ENCODE results near the gene AK5. TPM values are rescaled to one million over a fixed set of nuclear protein-coding genes. Genes with fewer than 3 reads are reported as not detected.

AK5 gene
- total and polyA plus RNA-seq, 2 experiments from 2014 or later, result 8.8 to 12.2 TPM

DNA sequence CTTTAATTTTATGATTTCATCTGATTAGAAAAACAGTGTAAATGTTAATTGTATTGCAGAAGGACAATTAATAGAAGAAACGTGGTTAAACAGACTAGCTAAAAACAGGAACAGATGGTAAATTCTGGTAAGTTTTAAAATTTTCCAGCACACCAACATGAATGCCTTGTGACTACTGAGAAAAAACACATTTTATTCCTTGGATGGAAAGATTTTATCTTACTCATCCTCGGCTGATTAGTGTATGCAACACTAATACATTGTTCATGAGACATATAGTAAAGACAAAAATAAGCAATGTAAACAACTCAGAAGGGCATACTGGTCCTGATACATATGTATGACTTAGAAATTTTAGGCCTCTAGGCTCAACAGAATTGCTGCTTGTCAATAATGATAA lies 4.9 kb upstream of the AK5 start:
- no peak overlapping the region for H2AFZ ChIP-seq
- no peak for TF ChIP-seq JUNB (IDR thresholded peaks at IDR 0.05; ENCODE audit: unreplicated experiment)
- TF ChIP-seq, protein P1, sequence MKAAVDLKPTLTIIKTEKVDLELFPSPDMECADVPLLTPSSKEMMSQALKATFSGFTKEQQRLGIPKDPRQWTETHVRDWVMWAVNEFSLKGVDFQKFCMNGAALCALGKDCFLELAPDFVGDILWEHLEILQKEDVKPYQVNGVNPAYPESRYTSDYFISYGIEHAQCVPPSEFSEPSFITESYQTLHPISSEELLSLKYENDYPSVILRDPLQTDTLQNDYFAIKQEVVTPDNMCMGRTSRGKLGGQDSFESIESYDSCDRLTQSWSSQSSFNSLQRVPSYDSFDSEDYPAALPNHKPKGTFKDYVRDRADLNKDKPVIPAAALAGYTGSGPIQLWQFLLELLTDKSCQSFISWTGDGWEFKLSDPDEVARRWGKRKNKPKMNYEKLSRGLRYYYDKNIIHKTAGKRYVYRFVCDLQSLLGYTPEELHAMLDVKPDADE (IDR thresholded peaks at IDR 0.05), result no peak
- TF ChIP-seq NANOG (IDR thresholded peaks at IDR 0.05; ENCODE audit: borderline replicate concordance), result no peak
- TF ChIP-seq, protein P2, sequence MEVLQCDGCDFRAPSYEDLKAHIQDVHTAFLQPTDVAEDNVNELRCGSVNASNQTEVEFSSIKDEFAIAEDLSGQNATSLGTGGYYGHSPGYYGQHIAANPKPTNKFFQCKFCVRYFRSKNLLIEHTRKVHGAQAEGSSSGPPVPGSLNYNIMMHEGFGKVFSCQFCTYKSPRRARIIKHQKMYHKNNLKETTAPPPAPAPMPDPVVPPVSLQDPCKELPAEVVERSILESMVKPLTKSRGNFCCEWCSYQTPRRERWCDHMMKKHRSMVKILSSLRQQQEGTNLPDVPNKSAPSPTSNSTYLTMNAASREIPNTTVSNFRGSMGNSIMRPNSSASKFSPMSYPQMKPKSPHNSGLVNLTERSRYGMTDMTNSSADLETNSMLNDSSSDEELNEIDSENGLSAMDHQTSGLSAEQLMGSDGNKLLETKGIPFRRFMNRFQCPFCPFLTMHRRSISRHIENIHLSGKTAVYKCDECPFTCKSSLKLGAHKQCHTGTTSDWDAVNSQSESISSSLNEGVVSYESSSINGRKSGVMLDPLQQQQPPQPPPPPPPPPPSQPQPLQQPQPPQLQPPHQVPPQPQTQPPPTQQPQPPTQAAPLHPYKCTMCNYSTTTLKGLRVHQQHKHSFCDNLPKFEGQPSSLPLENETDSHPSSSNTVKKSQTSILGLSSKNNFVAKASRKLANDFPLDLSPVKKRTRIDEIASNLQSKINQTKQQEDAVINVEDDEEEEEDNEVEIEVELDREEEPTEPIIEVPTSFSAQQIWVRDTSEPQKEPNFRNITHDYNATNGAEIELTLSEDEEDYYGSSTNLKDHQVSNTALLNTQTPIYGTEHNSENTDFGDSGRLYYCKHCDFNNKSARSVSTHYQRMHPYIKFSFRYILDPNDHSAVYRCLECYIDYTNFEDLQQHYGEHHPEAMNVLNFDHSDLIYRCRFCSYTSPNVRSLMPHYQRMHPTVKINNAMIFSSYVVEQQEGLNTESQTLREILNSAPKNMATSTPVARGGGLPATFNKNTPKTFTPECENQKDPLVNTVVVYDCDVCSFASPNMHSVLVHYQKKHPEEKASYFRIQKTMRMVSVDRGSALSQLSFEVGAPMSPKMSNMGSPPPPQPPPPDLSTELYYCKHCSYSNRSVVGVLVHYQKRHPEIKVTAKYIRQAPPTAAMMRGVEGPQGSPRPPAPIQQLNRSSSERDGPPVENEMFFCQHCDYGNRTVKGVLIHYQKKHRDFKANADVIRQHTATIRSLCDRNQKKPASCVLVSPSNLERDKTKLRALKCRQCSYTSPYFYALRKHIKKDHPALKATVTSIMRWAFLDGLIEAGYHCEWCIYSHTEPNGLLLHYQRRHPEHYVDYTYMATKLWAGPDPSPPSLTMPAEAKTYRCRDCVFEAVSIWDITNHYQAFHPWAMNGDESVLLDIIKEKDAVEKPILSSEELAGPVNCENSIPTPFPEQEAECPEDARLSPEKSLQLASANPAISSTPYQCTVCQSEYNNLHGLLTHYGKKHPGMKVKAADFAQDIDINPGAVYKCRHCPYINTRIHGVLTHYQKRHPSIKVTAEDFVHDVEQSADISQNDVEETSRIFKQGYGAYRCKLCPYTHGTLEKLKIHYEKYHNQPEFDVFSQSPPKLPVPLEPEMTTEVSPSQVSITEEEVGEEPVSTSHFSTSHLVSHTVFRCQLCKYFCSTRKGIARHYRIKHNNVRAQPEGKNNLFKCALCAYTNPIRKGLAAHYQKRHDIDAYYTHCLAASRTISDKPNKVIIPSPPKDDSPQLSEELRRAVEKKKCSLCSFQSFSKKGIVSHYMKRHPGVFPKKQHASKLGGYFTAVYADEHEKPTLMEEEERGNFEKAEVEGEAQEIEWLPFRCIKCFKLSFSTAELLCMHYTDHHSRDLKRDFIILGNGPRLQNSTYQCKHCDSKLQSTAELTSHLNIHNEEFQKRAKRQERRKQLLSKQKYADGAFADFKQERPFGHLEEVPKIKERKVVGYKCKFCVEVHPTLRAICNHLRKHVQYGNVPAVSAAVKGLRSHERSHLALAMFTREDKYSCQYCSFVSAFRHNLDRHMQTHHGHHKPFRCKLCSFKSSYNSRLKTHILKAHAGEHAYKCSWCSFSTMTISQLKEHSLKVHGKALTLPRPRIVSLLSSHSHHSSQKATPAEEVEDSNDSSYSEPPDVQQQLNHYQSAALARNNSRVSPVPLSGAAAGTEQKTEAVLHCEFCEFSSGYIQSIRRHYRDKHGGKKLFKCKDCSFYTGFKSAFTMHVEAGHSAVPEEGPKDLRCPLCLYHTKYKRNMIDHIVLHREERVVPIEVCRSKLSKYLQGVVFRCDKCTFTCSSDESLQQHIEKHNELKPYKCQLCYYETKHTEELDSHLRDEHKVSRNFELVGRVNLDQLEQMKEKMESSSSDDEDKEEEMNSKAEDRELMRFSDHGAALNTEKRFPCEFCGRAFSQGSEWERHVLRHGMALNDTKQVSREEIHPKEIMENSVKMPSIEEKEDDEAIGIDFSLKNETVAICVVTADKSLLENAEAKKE (CRISPR knock-in tag; IDR thresholded peaks at IDR 0.05), result no peak
- TF ChIP-seq ZNF114 (CRISPR knock-in tag; IDR thresholded peaks at IDR 0.05), result no peak
- TF ChIP-seq, protein P3, sequence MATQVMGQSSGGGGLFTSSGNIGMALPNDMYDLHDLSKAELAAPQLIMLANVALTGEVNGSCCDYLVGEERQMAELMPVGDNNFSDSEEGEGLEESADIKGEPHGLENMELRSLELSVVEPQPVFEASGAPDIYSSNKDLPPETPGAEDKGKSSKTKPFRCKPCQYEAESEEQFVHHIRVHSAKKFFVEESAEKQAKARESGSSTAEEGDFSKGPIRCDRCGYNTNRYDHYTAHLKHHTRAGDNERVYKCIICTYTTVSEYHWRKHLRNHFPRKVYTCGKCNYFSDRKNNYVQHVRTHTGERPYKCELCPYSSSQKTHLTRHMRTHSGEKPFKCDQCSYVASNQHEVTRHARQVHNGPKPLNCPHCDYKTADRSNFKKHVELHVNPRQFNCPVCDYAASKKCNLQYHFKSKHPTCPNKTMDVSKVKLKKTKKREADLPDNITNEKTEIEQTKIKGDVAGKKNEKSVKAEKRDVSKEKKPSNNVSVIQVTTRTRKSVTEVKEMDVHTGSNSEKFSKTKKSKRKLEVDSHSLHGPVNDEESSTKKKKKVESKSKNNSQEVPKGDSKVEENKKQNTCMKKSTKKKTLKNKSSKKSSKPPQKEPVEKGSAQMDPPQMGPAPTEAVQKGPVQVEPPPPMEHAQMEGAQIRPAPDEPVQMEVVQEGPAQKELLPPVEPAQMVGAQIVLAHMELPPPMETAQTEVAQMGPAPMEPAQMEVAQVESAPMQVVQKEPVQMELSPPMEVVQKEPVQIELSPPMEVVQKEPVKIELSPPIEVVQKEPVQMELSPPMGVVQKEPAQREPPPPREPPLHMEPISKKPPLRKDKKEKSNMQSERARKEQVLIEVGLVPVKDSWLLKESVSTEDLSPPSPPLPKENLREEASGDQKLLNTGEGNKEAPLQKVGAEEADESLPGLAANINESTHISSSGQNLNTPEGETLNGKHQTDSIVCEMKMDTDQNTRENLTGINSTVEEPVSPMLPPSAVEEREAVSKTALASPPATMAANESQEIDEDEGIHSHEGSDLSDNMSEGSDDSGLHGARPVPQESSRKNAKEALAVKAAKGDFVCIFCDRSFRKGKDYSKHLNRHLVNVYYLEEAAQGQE (IDR thresholded peaks at IDR 0.05; ENCODE audit: unreplicated experiment), result no peak

More for the DNA sequence above, 4.9 kb upstream of the AK5 start:
- H3K36me3 Mint-ChIP-seq (ENCODE audit: low read depth), result no peaks in the 10 kb centered on the region
- no peak overlapping the region for H3K27ac ChIP-seq (ENCODE audit: low read depth)
- no peak overlapping the region for H3K27ac Mint-ChIP-seq
- no peaks in the 10 kb centered on the region for H4K20me1 ChIP-seq (replicated peaks; ENCODE audit: insufficient read depth)
- no peaks in the 10 kb centered on the region for H3K9me3 Mint-ChIP-seq
- H3K36me3 ChIP-seq (ENCODE audit: insufficient read depth), result no peaks in the 10 kb centered on the region
- no peaks in the 10 kb centered on the region for H3K79me2 ChIP-seq (replicated peaks; ENCODE audit: insufficient read depth)
- H3K9me2 ChIP-seq (ENCODE audit: insufficient read depth), result no peaks in the 10 kb centered on the region
- no peak overlapping the region for H3K4me3 ChIP-seq
- H3K27me3 Mint-ChIP-seq (ENCODE audit: insufficient read depth, low read depth, poor library complexity), result peaks cover 22% of the 10 kb centered on the region
- no peaks in the 10 kb centered on the region for H3F3A ChIP-seq (replicated peaks; ENCODE audit: low read depth)
- no peak overlapping the region for H3K4me2 ChIP-seq
- ATAC-seq (no peak), DNase-seq (ENCODE audit: low spot score) (no peak)
- H3K4me1 Mint-ChIP-seq, result peaks cover 10% of the 10 kb centered on the region
- H3K4me1 ChIP-seq (ENCODE audit: insufficient read depth), result peaks cover 14% of the 10 kb centered on the region
- no peak overlapping the region for H3K4me3 Mint-ChIP-seq
- peaks cover 24% of the 10 kb centered on the region for H3K27me3 ChIP-seq (ENCODE audit: insufficient read depth)

Measured in GM23338 (cell line).